CD4-positive, alpha-beta T cell treated with Interleukin-15 for 1 hour (primary cell): ENCODE results near the gene PFKL.
A peak's percentile ranks its signal among the peaks of the same experiment; 100 is the strongest.
"Not testable (repeated sequence)": the region's sequence is repeated elsewhere in the genome, so short reads cannot be mapped to it uniquely, and the experiment has no call there.

ENCODE experiments used
- DNase-seq: peaks from one replicate; pipeline ENCODE4 v3.0.0-alpha.2; 2020

The PFKL gene

DNA sequence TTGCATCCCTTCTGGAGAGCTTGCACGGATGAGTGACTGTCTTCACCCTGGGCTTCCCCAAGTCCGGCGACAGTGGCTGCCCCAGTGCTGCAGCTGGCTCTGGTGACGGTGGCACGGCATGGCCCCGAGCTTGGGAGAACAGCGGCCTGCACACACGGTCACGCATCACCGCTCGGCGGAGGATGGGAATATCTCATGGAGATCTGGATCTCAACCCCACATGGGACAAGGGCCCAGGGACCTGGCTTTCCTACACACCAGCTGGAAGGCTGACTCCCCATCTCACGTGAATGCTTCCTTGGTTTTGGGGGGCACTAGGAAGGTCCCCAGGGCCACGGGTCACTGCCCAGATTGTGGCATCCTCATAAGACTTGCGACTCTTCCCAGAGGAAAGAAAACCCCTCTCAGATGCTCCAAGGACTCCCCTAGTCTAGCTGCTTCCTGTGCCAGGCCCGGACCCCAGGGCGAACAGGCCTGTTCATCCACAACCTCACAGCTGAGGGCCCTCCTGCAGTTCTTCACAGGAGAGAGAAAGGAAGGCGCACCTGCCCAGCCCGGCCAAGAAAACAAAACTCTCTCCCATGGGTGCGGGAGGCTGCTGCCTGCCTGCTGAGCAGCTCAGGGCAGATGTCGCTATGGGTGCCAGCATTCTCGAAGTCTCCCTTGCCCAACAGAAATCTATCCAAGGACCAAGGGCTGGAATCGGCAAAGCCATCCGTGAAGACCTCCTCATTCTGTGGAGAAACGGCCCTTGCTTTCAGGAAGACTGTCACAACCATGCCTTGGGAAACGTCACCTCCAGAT, 29.4 kb downstream of the PFKL start:
- no peak for DNase-seq

DNA sequence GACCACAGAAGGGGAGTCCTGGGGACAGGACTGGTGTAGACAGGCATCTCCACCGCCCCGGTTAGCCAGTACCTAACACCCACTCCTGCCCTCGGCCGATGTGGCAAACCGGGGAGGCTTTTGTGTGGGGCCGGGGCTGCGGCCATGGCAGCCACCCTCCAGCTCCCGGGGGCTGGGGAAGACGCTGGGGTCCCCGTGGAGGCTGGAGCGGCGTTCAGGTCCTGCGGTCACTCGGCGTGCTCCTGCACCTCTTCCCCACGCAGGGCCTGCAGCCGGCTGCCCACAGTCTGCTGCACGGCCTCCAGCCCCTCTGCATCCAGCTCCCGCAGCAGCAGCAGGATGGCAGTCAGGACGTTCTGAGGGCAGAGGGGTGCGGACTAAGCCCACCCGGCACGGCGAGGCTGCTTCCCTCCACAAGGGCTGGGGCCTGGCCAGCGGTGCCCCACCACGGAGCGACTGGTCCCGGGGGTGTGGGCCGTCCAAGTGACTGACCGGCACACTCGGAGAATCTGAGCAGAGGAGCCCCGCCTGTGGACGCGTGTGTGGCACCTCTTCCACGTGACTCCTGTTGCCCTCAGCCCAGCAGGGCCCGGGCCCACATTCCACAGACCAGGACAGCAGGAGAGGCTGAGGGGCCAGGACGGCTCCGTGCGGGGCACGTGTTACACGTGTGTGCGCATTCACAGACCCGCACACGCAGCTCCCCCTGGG, 30.3 kb downstream of the PFKL start:
- DNase-seq = no peak

DNA sequence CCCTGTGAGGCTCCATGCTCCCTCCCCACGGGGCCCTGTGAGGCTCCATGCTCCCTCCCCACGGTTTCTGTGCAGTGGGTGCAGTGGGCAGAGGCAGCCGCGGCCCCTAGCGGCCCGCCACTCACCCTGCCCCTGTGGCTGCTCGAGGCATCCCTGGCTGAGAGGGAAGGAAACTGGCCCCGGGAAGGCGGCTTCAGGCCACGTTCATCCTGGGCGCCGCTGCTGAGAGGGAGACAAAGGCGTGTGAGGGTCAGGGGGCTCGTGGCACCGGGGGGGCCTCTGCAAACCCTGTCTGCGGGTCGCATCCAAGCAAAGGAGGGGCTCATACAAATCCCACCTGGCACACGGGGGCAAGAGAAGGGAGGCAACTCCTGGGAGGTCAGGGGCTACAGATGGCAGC, 30.8 kb downstream of the PFKL start:
- no peak for DNase-seq

DNA sequence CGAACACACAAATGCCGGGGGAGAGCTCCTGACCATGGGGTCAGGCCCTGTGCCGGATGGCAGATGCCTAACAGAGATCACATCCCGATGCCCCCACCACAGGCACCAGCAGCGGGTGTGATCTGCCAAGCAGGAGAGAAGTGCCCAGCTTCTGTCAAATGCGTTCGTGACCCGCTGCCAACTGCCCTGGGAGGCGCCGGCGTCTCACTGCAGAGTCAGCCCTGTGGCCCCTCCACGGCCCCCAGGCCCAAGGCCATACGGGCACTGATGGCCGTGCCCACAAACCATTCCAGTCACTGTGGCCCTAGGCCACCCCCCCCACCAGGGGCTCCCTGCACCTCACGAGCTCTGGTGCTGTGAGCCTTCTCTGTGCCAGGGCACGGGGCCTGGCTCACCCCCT, 31.4 kb downstream of the PFKL start:
- no peak for DNase-seq

DNA sequence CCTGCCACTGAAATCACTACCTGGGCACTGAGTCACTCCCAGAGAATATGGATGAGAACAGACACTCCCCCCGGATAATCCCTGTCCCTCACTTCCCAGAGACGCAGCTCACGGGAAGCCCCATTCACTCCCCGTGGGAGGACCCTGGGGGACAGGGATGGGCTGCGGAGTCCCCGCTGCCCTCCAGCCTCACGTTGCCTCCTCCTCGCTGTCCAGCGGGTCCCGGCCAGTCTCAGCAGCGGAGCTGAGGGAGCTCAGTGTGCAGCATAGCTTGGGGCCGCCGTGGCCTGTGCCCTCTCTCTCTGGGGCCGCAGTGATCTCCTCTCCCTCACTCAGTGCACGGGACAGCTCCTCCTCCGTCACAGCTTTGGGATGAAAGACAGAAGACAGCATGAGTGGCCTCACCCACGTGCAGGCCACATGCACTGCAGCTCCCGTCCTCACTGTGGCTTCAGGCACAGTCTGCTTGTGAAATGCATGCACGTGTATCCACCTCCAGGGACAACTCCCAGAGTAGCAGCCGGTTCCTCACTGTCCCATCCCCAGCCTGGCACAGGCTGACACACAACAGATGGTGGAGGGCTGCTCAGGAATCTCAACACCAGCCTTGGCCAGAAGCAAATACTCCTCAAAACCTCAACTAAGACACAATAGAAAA, 31.9 kb downstream of the PFKL start:
- no peak for DNase-seq

DNA sequence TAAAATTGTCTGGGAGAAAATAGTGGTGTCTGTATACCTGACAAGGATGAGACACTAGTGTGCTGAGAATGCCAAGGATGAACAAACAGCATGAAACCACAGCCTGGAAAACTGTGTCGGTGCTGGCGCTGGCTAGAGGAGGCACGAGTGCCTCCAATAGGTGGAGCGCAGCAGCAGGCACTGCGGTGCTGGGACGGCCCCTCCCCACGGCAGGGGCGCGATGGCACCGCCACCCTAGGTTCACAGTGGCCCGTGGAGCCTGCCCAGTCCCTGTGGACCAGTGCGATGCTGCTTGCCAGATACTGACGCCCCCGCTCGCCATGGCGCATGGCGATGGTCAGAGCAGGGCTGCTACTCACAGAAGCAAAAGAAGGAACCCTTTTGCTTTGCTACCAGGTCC, 32.5 kb downstream of the PFKL start:
- DNase-seq = no peak

DNA sequence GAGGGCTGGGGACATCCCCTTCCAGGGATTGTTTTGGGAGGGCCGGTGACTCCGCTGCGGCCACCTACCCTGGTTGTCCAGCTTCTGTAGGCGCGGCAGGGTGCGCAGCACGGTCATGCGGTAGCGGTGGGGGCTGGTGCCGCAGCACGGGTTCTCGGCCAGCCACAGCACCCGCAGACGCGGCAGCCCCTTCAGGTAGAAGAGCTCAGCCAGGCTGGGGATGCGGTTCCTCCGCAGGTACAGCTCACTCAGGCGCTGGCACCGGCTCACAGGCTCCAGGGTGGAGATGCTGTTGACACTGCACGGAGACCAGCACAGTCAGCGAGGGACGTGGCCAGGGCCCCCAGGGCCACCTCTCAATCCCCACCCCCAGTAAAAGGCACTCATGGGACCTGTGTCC, 33.1 kb downstream of the PFKL start:
- DNase-seq = no peak

DNA sequence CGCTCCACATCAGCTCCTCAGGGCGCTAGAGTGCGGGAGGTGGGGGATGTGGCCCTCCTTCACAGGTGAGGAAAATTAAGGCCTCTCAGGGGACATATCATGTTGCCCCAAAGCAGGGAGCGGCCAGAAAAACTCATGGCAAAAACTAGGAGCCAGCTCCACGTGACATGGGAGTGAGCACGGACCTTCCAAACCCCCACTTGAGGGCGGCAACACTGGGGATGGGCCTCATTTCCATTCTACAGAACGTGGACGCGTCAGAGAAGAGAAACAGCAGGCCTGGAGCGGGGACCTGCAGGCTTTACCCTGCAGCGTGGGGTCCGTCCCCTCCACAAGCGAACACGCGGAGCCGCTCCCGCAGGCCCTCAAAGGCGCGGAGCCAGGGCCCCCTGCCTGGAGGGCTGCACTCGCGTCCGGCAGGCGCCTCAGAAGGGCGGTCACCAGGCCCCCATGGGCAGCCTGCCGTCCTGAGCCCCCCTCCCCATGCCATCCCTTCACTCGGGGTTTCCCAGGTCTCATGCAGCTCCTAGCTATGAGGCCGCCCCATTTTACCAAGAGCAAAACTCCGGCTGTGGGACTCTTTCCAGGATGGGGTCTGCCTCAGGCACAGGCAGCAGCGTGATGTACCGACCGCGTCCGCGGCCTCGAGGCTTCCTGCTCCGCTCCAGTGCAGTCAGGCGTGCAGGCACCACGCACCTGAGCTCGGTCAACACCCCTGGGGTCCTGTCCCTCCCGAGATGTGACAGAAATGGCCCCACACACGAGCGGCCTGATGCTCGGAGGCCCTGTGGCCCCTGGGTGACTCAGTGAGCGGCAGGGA, 33.9 kb downstream of the PFKL start:
- no peak for DNase-seq

DNA sequence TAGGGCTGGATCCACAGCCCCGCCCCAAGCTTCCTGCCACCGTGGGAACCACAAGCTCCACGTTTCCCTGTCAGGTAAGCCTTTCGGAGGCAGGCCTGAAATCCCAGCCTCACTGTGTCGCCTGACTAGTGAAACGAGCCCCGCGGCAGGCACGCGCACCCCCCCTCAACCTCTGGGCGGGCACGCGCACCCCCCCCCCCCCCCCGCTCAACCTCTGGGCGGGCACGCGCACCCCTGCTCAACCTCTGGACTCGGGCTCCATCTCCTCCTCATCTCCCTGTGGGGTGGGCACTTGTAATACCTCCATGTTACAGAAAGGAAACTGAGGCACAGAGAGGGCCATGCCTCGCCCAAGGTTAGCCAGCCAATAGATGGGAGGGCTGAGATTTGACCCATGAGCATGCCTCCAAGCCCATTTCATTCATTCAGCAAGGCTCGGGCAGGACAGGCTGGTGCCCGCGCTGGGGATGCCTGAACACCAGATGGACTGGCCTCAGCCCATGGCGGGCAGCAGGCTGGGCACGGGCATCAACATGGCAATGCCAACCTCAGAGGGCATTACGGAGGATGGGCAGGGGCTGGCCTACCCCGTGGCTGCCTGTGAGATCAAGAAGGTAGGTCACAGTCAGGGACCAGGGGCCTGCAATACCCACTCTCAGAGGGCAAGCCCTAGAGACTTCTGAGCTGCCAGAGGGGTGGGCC, 34.6 kb downstream of the PFKL start:
- DNase-seq = no peak

DNA sequence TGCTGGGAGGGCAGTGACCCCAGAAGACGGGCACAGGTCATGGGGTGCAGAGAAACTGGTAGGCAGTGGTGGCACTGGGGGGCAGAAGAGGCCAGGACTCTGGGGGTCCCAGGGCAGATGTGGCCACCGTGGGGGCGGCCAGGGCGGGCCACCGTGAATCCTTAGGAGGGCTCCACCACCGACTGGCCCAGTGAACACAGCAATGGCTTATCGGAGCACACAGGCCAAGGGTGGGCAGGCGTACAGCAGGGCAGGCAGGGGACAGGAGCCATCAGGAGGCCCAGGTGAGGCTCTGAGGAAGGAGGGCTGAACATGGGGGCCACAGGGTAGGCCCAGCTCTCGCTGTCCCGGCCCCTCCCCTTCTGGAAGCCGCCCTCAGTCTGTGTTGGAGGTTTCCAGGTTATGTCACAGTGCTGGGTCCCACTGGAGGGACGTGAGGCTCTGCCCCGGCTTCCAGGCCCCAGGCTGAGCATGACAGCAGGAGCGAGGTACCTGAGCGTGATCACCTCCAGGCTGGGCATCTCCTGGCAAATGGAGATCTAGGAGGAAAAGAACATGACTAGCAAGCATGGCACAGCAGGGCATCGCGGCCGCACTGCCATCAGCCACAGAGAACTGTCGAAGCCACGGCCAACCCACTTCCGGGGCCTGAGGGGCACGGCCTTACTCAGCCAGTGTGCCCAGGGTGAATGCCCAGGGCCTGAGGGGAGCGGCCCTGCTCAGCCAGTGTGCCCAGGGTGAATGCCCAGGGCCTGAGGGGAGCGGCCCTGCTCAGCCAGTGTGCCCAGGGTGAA, 35.6 kb downstream of the PFKL start:
- no peak for DNase-seq

DNA sequence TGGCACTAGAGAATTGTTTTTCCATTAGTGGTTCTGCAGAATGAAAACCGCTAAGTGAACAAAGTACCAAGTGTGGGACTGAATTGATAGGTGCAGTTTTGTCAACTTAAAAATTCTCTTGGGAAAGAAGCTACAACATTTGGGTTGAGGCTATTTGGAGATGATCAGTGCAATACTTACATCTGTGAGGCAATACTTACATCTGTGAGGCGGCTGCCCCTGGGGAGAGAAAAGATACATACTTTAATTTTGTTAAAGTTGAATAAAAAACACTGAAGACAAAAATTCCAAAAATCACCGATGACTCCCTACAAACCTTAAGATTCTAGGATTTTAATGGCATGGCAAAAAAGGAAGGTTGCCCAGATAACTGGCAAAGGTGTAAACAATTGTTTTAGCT, 37.6 kb downstream of the PFKL start:
- DNase-seq = no peak

DNA sequence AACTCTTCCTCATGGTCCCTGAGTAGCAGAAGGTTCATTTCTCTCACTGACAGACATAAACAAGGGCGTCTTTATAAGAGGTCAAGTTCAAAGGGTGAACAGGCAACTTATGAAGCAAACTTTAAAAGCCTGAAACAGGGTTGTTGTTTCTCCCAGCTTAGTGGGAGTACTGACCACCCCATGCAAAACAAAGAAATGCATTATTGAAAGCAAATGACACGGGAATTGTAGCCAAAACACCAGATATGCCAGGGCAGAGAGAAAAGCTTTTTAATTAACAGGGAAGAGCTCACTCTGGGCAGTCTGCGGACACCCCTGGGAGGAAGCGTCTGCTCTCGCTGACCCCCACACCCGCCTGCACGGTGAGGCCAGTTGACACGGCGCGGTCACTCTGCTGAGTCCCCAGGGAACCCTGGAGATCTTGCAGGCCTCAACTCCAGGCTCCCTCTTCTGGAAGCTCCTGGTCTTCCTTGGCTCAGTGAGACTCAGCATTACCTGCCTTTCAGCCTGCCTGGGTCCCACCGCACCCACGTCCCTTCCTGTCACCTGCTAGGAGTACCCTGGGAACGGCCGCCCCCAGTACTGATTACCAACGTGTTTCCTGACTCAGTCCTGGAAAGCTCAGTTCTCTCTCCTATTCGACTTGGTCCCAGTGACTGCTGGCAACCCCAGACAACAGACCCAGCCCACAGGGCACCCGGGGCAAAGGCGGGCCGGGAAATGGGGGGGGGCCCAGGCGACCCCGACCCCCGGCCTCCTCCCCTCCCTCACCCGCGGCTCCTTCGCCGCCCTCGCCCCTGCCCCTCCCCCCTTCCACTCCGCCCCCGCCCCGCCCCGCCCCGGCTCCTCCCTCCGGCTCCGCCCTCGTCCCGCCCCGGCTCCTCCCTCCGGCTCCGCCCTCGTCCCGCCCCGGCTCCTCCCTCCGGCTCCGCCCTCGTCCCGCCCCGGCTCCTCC, 38.4 kb downstream of the PFKL start:
- no peak for DNase-seq

DNA sequence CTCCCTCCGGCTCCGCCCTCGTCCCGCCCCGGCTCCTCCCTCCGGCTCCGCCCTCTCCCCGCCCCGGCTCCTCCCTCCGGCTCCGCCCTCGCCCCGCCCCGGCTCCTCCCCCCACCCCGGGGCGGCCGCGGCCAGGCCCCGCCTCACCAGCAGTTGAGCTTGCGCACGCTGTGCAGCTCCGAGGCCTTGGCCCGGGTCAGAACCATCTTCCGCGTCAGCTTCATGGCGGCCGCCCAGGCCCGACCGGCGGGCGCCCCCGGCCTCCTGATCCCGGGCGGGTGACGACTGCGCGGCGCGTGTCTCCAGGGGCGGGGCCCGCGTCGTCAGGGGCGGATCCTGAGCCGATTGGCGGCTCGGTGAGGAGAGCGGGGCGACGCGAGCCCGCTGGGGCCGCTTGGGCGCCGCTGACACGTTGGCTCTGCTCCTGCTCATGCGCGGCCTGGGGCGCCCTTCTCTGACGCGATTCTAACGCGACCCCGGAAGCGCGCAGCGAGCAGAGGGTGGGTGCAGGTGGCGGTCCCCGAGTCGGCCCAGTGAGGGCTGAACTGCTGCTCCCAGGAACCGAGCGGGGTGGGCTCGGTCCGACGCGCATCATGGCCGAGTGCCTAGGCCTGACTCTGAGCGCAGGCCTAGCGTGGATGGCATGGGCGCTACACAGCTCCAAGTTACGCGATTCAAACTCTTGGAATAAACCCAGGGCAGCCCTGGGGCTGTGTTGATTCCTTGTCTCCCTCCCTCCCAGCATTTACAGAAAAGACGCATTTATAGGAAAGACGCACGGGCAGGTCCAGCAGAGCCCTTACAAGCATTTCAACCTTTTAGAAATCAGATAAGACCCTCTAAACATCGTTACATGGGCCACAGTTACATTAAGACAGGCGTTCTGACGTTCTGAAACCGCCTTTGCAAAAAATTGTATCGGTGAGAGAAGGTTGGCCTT, 39.4 kb downstream of the PFKL start, which contains the start of gene CFAP410:
Gene CFAP410, minus strand, starts transcription at position 420 of the 940 bp plus-strand sequence. Its CDS starts 196 bp downstream, at position 224.
- peak; percentile 97 for DNase-seq

DNA sequence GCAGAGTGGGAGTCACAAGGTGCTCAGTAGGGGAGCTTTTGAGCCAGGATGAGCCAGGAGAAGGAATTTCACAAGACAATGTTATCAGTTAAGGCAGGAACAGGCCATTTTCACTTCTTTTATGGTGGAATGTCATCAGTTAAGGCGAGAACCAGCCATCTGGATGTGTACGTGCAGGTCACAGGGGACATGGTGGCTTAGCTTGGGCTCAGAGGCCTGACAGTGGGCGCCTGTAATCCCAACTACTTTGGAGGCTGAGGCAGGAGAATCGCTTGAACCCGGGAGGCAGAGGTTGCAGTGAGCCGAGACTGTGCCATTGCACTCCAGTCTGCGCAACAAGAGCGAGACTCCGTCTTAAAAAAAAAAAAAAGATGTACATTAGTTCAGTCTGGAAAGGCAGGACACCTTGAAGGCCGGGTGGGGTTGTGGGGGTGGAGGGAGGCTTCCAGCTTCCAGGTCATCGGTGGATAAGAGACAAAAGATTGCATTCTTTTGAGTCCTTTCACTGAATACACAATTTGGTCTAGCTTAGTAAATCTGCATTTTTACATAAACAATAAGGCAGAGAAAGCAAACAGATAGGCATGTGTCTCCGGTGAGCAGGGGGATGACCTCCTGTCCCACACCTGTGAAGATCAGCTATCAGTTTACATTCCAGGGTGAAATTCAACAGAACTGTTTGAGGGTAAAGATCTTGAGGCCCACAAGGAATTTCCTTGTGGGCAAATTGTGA, 42.0 kb downstream of the PFKL start:
- not testable (repeated sequence) for DNase-seq

DNA sequence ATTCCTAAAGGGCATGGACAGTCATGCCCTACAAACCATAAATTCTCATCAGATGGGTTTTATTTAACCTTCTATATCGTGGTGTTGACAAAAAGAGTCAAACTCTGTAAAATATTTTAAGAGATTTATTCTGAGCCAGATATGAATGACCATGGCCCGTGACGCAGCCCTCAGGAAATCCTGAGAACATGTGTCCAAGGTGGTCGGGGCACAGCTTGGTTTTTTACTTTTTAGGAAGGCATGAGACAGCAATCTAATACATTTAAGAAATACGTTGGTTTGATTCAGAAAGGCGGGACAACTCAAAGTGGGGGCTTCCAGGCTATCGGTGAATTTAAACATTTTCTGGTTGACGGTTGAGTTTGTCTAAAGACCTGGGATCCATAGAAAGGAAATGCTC, 43.1 kb downstream of the PFKL start:
- not testable (repeated sequence) for DNase-seq

DNA sequence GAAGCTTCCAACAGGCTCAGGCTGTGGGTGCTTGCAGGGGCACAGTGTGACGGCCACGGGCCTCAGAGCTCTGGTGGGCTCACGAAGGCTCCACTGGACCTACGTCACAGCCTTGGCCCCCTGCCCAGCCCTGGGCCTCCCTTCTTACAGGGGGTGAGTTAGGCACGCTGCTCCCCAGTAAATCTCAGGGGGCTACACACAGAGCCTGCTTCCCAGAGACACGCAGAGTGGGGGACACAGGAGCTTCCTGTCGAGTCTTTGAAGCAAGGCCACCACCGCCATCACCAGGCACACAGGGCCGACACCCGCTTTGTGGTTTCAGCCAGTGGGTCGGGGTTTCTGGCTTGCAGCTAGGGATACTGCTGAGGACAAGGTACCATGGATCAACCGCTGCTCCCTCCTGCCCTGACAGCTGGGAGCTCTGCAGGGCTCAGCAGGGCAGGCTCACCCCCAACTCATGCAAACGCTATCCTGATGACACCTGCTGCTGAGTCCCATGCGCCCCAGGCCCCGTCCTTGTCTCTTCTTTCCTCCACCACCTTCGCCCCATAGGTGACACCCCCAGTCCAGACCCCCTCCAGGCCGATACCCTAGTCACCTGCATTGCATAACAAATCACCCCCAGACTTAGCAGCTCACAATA, 44.8 kb downstream of the PFKL start:
- DNase-seq = no peak

DNA sequence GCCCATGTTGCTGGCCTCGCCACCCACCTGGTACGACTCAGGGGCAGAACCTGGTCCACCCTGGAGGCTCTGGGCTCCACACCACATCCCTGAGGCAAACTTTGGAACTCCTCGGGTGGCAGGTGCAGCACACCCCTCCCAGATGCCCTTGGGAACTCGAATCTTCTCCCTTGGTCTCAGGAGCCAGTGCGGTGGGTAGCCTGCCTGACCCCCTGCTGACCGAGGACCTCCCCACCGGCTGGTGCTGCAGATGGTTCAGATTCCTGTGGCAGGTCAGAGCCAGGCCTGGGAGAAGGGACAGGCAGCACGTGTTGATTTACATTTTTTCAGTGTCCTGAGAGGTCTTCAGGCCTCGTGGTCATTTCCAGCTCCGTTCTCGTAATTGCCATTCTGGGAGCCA, 45.6 kb downstream of the PFKL start:
- no peak for DNase-seq
